IgD-negative memory B cell (primary cell): ENCODE results near the gene RNF2. TPM values are rescaled to one million over a fixed set of nuclear protein-coding genes. Genes with fewer than 3 reads are reported as not detected.

Experiments
- H3K27ac Mint-ChIP-seq, 3 donors: one replicate each; pipeline ENCODE4 v1.8.0; 2020 to 2022; ENCODE audit warnings: mild to moderate bottlenecking in 3 of 3, mixed read lengths in 3 of 3, moderate library complexity in 1 of 3
- H3K27me3 Mint-ChIP-seq: one replicate; pipeline ENCODE4 v1.8.0; 2021; ENCODE audit warnings: mixed read lengths
- H3K36me3 Mint-ChIP-seq: one replicate; pipeline ENCODE4 v1.8.0; 2020; ENCODE audit warnings: mild to moderate bottlenecking, mixed read lengths
- H3K4me1 Mint-ChIP-seq, 3 donors: one replicate each; pipeline ENCODE4 v1.8.0; 2020 to 2022; ENCODE audit warnings: mixed read lengths in 3 of 3, mild to moderate bottlenecking in 1 of 3
- H3K4me3 Mint-ChIP-seq, 4 donors: one replicate each; pipeline ENCODE4 v1.8.0; 2020 to 2022; ENCODE audit warnings: mild to moderate bottlenecking in 4 of 4, mixed read lengths in 4 of 4, moderate library complexity in 3 of 4
- H3K9me3 Mint-ChIP-seq, 3 donors: one replicate each; pipeline ENCODE4 v1.8.0; 2020 to 2021; ENCODE audit warnings: mixed read lengths in 3 of 3, mild to moderate bottlenecking in 1 of 3
- polyA plus RNA-seq: library from polyadenylated mRNA; unstranded; fragments of 300-500 nt; fragmentation: Illumina TruSeq; gene quantifications from one replicate; pipeline ENCODE4 v1.2.3, GENCODE V29; 2021

The RNF2 gene
- polyA plus RNA-seq, 1 donor from 2014 or later = 28.3 TPM

DNA sequence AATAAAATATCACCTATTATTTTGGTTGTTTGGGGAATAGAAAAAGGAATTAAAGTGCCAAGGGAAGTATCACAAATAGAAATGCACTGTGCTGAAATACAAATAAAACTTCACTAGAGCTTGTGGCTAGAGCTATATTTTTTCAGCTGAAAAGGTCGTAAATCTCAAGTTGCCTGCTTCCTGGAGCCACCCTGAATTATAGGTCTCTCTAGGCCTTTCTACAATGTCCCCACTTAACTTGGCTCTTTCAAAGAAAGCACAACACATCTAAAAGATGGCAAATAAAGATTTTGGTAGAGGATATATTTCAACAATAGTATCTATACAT is 5.0 kb upstream of the RNF2 start:
- Mint-ChIP-seq H3K27ac (no peak overlapping the region), H3K27me3 (no peaks in the 10 kb centered on the region), H3K36me3 (no peaks in the 10 kb centered on the region), H3K4me3 (no peak overlapping the region), H3K9me3 (peaks cover 0 to 2% (median 0%) of the 10 kb centered on the region in 3 donors), H3K4me1 (peaks cover 4 to 9% (median 5%) of the 10 kb centered on the region in 3 donors)

DNA sequence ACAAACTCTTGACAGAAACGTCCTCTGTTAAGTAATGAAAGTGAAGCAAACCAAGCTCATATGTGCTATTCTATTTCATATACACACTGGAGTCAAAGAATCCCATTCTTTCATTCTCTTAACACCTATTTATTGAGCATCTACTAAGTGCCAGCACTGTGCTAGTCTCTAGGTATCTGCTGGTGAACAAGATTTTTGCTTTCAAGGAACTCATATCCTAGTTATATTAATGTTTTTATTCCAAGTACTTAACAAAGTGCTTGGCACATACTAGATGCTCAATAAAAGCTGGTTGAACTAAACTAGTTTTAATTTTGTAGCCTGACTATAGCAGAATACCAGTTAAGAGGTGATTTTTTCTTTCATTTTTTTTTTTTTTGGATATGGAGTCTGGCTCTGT is 3.6 kb upstream of the RNF2 start:
- no peak overlapping the region for H3K4me3 Mint-ChIP-seq
- H3K4me1 Mint-ChIP-seq = peaks cover 11 to 16% (median 12%) of the 10 kb centered on the region in 3 donors
- no peaks in the 10 kb centered on the region for H3K27me3 Mint-ChIP-seq

DNA sequence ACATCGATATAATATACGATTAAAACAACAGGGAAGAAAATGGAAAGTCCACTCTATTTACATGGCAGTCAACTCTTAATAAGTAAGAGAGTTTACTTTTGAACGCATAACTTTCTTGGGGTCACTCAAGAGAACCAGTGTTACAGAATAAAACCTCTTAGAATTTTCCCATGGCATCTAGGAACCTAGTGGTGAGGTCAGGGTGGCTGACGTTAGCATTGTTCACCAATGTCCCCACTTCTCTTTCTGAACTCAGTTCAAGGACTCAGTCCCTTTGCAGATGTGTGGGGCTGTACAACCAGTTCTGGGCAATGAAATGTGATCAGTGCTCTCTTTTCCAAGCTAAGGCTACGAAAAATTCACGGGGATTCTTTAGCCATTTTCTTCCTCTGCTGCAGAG is 2.6 kb upstream of the RNF2 start:
- Mint-ChIP-seq H3K4me1 (peaks cover 18 to 22% (median 19%) of the 10 kb centered on the region in 3 donors), H3K27ac (peak overlapping the region; percentile 23 to 71 (median 48)), H3K36me3 (no peaks in the 10 kb centered on the region), H3K9me3 (peaks cover 0 to 2% (median 0%) of the 10 kb centered on the region in 3 donors), H3K27me3 (no peaks in the 10 kb centered on the region), H3K4me3 (peak overlapping the region in 1 of 4 donors; percentile 90)

More for the DNA sequence above, 3.6 kb upstream of the RNF2 start:
- Mint-ChIP-seq H3K36me3 (no peaks in the 10 kb centered on the region), H3K9me3 (peaks cover 0 to 2% (median 0%) of the 10 kb centered on the region in 3 donors), H3K27ac (no peak overlapping the region)

DNA sequence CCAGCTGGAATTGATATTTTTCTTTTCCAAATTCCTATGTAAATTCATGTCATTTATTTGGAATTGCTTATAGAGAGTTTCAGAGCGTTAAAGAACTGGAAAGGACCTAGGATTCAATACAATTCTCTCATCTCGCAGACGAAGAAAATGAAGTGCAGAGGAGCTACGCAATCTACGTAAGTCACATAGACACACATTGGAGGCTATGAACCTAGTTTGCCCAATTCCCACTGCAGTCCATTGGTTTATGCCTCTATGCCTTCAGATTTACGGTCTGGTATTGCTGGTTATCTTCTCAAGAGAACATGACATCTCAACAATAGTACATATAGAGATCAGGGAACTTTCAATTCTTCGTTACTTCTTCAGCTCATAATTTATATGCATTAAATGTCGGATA is 971 bp upstream of the RNF2 start:
- H3K27ac Mint-ChIP-seq = peak overlapping the region; percentile 57 to 97 (median 95)
- no peaks in the 10 kb centered on the region for H3K27me3 Mint-ChIP-seq
- peak overlapping the region; percentile 90 to 98 (median 94) for H3K4me3 Mint-ChIP-seq
- peaks cover 0 to 2% (median 0%) of the 10 kb centered on the region in 3 donors for H3K9me3 Mint-ChIP-seq
- no peaks in the 10 kb centered on the region for H3K36me3 Mint-ChIP-seq
- peaks cover 21 to 29% (median 26%) of the 10 kb centered on the region in 3 donors for H3K4me1 Mint-ChIP-seq

DNA sequence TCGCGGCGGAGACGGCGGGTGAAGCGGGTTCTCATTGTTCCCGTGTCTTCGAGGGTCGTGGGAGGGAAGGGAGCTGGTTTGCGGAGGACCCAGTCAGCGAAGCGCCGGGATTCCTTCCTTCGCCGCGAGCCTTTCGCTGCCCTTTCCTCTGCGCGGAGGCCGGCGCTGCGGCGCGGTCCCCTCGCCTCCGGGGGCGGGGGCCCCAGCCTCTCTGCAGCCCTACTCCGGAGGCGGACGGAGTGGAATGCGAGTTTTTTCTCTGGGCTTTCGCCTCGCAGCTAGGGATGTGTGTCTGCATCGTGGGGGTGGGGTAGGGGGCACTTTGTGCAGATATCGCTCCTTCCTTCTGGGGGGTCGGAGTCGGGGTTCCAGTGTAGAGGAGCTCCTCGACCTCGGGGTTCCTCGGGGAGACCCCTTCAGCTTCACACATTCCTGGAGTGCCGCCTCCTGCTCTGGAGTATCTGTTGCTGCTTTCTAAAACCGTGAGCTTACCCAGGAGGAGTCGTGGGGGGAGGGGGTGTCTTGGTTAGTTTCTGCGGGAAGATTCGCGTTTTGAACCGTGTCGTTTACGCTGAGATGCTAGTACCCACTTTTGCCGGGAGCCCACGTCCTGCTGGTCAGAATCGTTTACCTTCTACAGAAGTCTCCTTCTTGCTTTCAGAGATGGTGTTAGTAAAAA is 595 bp downstream of the RNF2 start:
- Mint-ChIP-seq H3K27ac (peak overlapping the region; percentile 20 to 95 (median 71)), H3K4me1 (peaks cover 30 to 45% (median 36%) of the 10 kb centered on the region in 3 donors), H3K27me3 (no peaks in the 10 kb centered on the region), H3K4me3 (peak overlapping the region; percentile 90 to 98 (median 94)), H3K36me3 (no peaks in the 10 kb centered on the region), H3K9me3 (peaks cover 0 to 2% (median 0%) of the 10 kb centered on the region in 3 donors)

DNA sequence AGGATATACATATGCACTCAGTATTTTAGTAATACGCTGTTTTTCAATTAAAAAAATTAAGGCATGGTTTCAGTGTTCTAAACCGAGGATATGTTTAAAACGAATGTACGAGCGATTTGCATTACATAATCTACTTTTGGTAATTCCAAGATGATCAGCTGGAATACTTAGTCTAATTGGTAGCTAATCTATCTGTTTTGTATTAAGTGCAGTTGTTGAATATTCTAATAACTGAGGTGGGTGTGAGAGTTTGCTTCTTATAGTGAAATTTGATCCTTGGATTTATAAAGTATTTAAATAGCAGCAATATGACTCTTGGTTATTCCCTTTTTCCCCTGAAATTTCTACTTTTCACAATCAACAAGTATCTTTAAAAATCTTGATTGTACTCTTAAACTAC is 1.3 kb downstream of the RNF2 start:
- peaks cover 27 to 48% (median 40%) of the 10 kb centered on the region in 3 donors for H3K4me1 Mint-ChIP-seq
- peak overlapping the region in 2 of 3 donors; percentile 20 to 83 for H3K27ac Mint-ChIP-seq
- peak overlapping the region; percentile 90 to 98 (median 94) for H3K4me3 Mint-ChIP-seq
- H3K9me3 Mint-ChIP-seq = peaks cover 0 to 2% (median 0%) of the 10 kb centered on the region in 3 donors
- no peaks in the 10 kb centered on the region for H3K36me3 Mint-ChIP-seq
- H3K27me3 Mint-ChIP-seq = no peaks in the 10 kb centered on the region

DNA sequence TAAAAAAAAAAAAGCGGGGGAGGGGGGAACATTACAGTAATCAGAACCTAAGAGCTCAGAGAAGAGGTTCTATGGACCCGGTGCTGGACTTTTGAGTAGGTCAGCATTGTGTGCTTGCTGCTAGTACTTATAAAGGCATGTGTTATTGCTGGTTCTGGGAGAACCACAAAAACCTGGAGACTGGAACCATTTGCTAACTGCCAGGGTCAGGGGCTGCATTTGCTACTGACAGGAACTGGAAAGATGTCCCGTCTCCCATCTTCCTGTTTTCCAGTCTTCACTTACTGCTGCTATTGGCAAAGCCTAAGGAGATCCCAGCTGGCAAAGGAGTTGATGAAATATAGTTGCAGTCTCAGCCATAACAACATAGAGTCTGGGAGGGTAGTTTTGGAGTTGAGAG is 4.3 kb downstream of the RNF2 start:
- Mint-ChIP-seq H3K36me3 (peaks cover 4% of the 10 kb centered on the region), H3K4me1 (peaks cover 26 to 42% (median 40%) of the 10 kb centered on the region in 3 donors), H3K4me3 (peak overlapping the region in 1 of 4 donors; percentile 5), H3K27ac (no peak overlapping the region), H3K27me3 (no peaks in the 10 kb centered on the region), H3K9me3 (peaks cover 0 to 2% (median 2%) of the 10 kb centered on the region in 3 donors)

DNA sequence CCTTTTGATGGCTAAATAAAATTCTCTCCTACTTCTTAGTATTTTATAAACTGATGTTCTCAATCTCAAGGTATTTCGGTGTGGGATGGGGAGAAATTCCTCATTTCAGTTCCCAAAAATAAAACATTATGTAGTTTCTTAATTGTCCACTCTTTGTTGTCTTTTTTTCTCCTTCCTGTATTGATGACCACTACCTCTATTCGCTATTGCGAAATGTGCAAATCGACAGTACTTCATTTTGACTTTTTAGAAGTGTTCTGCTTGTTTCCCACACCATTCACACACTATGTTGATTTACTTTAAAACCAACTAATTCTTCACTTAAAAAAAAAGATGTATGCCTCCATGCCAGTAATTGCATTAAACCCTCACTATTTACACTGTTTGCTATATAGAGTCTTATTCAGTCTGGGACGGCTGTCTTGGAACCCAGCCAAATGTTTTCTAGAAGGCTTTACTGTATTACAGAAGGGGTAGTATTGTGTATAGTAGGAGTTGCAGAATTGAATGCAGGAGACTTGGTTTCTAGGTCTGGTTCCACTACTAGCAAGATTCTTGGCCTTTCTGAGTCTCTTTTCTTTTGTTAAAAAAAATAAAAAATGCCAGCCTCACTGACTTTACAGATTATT is 5.6 kb downstream of the RNF2 start:
- H3K9me3 Mint-ChIP-seq = peaks cover 0 to 2% (median 0%) of the 10 kb centered on the region in 3 donors
- peaks cover 6% of the 10 kb centered on the region for H3K36me3 Mint-ChIP-seq
- no peak overlapping the region for H3K4me3 Mint-ChIP-seq
- no peak overlapping the region for H3K27ac Mint-ChIP-seq
- no peaks in the 10 kb centered on the region for H3K27me3 Mint-ChIP-seq
- H3K4me1 Mint-ChIP-seq = peaks cover 26 to 41% (median 39%) of the 10 kb centered on the region in 3 donors

DNA sequence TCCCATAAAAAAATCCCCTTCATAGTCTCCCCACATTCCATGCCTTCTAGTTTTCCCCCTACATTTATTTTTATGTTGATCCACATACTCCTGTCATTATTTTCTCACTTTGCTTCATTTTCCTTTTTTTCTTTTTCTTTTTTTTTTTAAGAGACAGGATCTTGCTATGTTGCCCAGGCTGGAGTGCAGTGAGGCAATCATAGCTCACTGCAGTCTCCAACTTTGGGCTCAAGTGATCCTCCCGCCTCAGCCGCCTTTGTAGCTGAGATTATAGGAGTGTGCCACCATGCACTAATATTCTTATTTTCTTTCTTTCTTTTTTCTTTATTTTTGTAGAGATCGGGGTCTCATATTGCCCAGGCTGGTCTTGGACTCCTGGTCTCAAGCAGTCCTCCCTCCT is 7.8 kb downstream of the RNF2 start:
- no peaks in the 10 kb centered on the region for H3K27me3 Mint-ChIP-seq
- peaks cover 17 to 32% (median 31%) of the 10 kb centered on the region in 3 donors for H3K4me1 Mint-ChIP-seq
- H3K36me3 Mint-ChIP-seq = peaks cover 9% of the 10 kb centered on the region
- no peak overlapping the region for H3K4me3 Mint-ChIP-seq
- H3K27ac Mint-ChIP-seq = peak overlapping the region in 1 of 3 donors; percentile 13
- H3K9me3 Mint-ChIP-seq = peaks cover 0 to 2% (median 0%) of the 10 kb centered on the region in 3 donors

DNA sequence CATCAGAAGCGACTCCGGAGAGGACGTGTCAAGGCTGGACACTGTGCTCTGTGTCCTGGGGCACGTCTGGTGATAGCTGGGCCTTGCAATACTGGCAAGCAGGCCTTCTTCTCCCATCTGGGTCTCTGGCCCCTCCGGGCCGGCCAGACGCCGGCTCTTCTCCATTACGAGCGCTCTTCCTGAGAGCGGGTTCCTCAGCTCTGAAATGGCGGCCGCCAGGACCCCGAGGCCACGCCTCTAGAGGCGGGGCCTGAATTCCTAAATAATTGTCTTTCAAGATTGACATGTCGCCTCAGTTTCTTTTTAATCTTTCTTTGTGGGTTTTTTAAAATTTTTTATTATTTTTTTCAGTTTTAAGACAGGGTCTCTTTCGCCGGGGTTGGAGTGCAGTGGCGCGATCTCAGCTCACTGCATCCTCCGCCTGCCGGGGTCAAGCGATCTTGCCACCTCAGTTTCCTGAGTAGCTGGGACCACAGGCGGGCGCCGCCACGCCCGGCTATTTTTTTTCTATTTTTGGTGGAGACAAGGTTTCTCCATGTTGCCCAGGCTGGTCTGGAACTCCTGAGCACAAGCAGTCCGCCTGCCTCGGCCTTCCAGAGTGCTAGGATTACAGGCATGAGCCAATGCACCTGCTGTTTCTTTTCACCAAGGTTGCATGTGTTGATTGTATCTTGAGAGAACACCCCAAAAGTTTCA is 9.2 kb downstream of the RNF2 start:
- no peak overlapping the region for H3K4me3 Mint-ChIP-seq
- H3K27ac Mint-ChIP-seq = no peak overlapping the region
- H3K9me3 Mint-ChIP-seq = peaks cover 0 to 2% (median 0%) of the 10 kb centered on the region in 3 donors
- peaks cover 9% of the 10 kb centered on the region for H3K36me3 Mint-ChIP-seq
- H3K4me1 Mint-ChIP-seq = peaks cover 14 to 40% (median 35%) of the 10 kb centered on the region in 3 donors
- H3K27me3 Mint-ChIP-seq = no peaks in the 10 kb centered on the region

DNA sequence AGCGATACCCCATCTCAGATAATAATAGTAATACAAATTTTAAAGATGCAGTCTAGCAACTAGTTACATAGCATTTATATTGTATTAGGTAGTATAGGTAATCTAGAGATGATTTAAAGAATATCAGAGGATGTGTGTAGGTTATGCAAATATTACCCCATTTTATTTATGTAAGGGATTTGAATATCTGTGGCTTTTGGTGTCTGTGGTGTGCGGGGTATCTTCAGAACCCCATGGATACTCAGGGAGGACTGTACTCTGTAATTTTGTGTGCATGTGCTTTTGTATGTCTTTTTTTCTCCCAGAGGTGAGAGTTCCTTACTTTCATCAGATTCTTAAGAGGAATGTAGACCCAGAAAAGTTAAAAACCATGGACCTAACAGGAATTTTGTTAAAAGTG is 12.8 kb downstream of the RNF2 start:
- H3K36me3 Mint-ChIP-seq = peaks cover 7% of the 10 kb centered on the region
- peak overlapping the region in 2 of 4 donors; percentile 25 to 68 for H3K4me3 Mint-ChIP-seq
- H3K9me3 Mint-ChIP-seq = no peaks in the 10 kb centered on the region
- no peak overlapping the region for H3K27ac Mint-ChIP-seq
- no peaks in the 10 kb centered on the region for H3K27me3 Mint-ChIP-seq
- H3K4me1 Mint-ChIP-seq = peaks cover 14 to 48% (median 45%) of the 10 kb centered on the region in 3 donors

DNA sequence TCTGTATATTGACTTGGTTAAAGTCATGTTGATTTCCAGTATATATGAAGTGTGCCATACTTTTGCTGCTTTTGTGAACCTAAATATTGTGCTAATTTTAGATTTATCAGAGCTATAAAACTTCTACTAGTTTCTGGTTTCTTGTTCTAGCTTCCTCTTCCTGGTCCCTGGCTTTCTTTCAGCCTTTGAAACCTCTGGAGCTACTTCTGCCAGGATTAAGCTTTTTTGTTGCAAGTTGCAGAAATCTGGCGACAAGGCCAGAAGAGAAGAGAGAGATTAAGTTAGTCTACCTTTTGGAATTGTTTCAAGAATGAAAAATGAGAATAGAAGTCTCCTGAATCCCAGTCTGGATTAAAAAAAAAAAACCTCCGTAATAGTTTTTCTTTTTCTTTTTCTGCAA is 13.5 kb downstream of the RNF2 start:
- no peaks in the 10 kb centered on the region for H3K27me3 Mint-ChIP-seq
- H3K4me1 Mint-ChIP-seq = peaks cover 17 to 53% (median 52%) of the 10 kb centered on the region in 3 donors
- H3K27ac Mint-ChIP-seq = no peak overlapping the region
- no peaks in the 10 kb centered on the region for H3K9me3 Mint-ChIP-seq
- H3K36me3 Mint-ChIP-seq = peaks cover 7% of the 10 kb centered on the region
- peak overlapping the region in 1 of 4 donors; percentile 19 for H3K4me3 Mint-ChIP-seq

DNA sequence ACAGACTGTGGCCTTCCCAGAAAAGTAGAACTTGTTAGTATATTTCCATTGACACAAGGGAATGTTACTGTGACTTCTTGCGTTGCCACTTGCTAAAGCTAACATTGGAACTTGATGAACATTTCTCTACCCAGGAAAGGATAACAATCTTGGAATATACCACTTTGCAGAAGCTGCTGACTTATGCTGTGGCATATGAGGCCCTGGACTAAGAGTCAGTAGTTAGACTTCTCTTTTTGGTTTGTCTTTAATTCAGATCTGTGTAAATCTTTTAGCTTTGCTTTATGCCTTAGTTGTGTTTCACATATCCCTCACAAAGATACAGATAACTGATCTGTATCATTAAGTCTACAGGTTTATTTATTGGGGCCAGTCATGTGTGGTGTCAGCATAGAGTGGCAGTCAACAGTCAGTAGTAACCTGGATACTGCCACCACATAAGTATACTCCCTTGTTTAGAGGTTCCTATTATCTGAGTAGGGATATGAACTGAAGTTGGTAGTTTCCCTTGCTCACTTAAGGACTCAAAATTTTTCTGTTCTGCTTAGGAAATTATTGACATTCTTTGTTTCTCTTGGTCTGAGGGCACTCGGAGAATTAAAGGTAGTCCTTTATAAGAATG is 14.7 kb downstream of the RNF2 start:
- H3K4me3 Mint-ChIP-seq = no peak overlapping the region
- H3K27ac Mint-ChIP-seq = no peak overlapping the region
- no peaks in the 10 kb centered on the region for H3K9me3 Mint-ChIP-seq
- peaks cover 7% of the 10 kb centered on the region for H3K36me3 Mint-ChIP-seq
- no peaks in the 10 kb centered on the region for H3K27me3 Mint-ChIP-seq
- peaks cover 17 to 54% (median 50%) of the 10 kb centered on the region in 3 donors for H3K4me1 Mint-ChIP-seq

DNA sequence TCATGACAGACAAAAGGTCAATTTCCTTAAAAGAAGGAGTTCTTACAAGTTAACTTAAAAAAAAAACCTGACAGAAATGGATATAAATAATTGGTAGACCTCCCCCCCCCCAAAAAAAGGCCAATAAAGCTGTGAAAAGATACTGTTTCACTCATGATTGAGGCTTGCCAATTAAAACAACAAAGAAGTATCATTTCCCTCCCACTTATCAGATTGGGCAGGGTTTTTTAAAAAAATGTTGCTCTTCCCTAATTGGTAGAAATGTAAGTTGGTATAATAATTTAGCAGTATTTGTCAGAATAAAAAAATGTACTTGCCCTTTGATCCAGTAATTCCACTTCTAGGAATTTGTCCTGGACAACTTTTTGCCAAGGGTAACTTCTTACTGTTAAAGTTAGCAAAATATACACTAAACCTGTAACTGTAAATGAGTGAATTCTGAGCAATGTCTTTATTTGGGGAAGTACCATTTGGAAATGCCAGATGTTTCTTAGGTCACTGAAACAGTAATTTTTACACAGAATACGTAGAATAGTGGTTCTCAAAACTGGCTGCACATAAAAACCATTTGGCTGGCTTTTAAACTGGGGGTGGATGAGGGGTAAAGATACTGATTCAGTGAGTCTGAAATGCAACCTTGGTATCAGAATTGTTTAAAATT is 17.5 kb downstream of the RNF2 start:
- H3K27me3 Mint-ChIP-seq = no peaks in the 10 kb centered on the region
- H3K9me3 Mint-ChIP-seq = no peaks in the 10 kb centered on the region
- peaks cover 19 to 65% (median 57%) of the 10 kb centered on the region in 3 donors for H3K4me1 Mint-ChIP-seq
- H3K36me3 Mint-ChIP-seq = peaks cover 4% of the 10 kb centered on the region
- H3K27ac Mint-ChIP-seq = no peak overlapping the region
- H3K4me3 Mint-ChIP-seq = peak overlapping the region in 1 of 4 donors; percentile 20
